ENCODE results near the gene CREB3L4. TPM values are rescaled to one million over a fixed set of nuclear protein-coding genes. Genes with fewer than 3 reads are reported as not detected.
A peak's percentile ranks its signal among the peaks of the same experiment; 100 is the strongest.

The CREB3L4 gene
- total RNA-seq, 1 experiment from 2014 or later = 58.2 TPM

DNA sequence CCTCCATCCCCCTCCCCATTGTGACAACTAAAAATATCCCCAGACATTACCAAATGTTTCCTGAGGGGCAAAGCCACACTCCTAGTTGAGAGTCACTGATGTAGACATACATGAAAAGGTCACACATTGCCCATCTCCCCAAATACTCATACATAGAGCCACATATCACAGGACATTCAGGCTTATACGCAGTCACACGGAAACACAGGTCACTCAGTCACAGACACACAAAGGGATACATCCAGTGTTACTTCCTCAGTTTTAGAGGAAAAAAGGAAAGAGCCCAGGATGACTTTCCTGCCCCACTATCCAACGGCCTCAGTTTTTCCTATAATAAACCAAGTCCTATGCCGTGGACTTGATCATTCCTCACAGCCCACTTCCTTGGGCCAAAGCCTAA, 6.3 kb upstream of the CREB3L4 start:
- Histone ChIP-seq H3K4me3 (ENCODE audit: insufficient read depth, low read depth, low read length) (peak overlapping the region; percentile 98), H3K27me3 (ENCODE audit: control insufficient read depth, insufficient read depth, low read length) (no peaks in the 10 kb centered on the region), H3K36me3 (replicated peaks; ENCODE audit: control insufficient read depth, insufficient read depth, low read length) (peaks cover 24% of the 10 kb centered on the region)
- no peak for DNase-seq

DNA sequence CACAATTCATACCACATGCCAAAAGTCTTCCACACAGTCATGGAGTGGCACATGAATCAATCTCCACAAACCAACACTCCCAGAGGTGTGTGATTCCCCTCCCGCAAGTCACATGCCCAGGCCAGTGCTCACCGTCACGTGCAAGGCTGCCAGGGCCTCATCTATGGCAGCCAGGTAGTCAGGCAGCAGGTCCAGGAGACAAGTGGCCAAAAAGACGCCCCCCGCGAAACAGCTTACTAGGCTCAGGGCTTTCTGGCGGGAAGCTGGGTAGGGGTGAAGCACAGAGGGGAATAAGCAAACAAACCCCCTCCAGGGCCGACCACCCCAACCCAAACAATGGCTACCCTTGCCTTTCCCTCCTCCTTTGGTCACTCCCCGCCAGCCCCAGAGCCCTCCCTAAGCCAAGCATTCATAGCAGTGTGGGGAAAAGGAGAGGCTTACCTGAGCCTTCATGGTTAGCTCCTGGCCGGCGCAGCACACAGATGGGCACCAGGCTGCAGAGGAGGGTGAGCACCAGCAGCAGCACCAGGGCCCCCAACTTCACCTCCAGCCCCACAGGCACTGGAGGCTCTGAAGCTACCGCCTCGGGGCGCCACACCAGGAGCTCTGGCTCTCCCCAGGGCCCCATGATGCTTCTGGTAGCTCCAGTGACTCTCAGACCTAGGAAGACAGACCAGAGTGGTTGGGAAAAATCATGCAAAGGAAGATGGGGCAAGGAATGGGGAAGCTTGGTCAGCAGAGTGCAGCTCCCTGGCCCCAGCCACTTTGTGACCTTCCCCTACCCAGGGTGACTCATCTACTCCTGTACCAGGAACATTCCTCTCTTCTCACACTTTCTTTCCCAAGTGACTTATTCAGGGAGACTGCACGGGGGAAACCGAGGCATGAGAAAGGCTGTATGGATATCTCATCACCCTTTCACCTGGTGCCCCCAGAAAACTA, 5.3 kb upstream of the CREB3L4 start:
- peak overlapping the region; percentile 98 for H3K4me3 ChIP-seq (ENCODE audit: insufficient read depth, low read depth, low read length)
- peak; percentile 60 for DNase-seq
- no peaks in the 10 kb centered on the region for H3K27me3 ChIP-seq (ENCODE audit: control insufficient read depth, insufficient read depth, low read length)
- peaks cover 24% of the 10 kb centered on the region for H3K36me3 ChIP-seq (replicated peaks; ENCODE audit: control insufficient read depth, insufficient read depth, low read length)

DNA sequence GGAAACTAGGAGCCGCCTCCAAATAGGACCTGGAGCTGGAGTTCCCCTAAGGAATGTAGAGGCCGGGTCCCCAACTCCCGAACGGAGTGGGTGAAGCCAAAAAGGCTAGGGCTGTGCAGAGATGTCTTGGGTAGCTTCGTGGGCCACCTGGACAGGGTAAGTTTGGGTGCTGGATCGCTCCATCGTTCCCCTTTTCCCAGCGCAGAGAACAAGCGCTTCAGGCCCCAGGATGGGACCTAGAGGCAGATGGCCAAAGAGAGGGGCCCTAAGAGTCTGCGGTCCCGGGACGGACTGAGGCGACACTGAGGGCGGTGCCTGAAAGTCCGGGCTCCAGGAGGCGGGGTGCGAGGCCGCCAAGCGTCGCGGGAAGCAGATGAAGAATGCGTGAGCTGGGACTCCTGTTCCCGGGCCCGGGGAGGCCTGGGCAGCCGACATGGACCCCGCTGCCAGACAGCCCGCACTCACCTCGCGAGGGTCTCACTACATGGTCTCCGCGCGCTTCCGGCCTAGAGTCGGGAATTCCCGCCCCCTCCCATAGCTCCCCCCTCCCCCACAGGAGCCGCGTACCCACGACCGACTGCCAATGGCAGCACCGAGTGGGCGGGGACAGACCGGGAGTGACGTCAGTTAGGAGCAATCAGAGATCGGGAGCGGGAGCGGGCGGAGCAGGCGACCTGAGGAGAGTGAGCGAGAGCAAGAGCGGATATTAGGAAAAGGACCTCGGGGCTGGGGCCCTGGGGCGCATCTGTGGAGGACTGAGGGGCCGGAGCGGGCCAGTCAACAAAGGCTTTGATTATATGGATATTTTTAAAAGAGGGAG, 4.5 kb upstream of the CREB3L4 start, which contains the start of gene SLC39A1:
Gene SLC39A1, minus strand, starts transcription at position 508 of the 820 bp plus-strand sequence. CDS start 822 bp downstream, outside the sequence.
- DNase-seq = peak; percentile 98
- Histone ChIP-seq H3K27me3 (ENCODE audit: control insufficient read depth, insufficient read depth, low read length) (no peaks in the 10 kb centered on the region), H3K36me3 (replicated peaks; ENCODE audit: control insufficient read depth, insufficient read depth, low read length) (peaks cover 24% of the 10 kb centered on the region), H3K4me3 (ENCODE audit: insufficient read depth, low read depth, low read length) (peak within 1 kb of the TSS; percentile 98)

- no peaks in the 10 kb centered on the region for H3K27me3 ChIP-seq (ENCODE audit: control insufficient read depth, insufficient read depth, low read length)
- peak overlapping the region; percentile 53 for H3K4me3 ChIP-seq (ENCODE audit: insufficient read depth, low read depth, low read length)
- peaks cover 24% of the 10 kb centered on the region for H3K36me3 ChIP-seq (replicated peaks; ENCODE audit: control insufficient read depth, insufficient read depth, low read length)
- peak; percentile 86 for DNase-seq
These were observed 3.8 kb upstream of the CREB3L4 start for GRCh38 chr1:153963850-153964331.

DNA sequence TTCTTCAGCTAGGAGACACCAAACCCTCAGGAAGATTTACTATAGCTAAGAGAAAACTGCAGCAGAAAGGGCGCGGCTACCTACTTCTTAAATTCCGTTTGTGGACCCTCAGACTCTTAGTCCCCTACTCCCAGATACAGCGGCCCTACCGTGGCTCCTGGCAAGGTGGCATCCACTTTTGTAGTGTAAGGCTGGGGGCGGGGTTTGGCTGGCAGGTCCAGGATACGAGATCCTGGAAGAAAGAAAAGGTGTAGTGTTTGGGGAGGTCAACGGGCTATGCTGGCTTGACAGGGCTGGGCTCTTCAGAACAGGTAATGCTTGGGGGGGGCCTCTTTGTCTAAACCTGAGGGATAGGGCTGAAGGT, 280 bp downstream of the CREB3L4 start:
- no peaks in the 10 kb centered on the region for H3K27me3 ChIP-seq (ENCODE audit: control insufficient read depth, insufficient read depth, low read length)
- peak overlapping the region; percentile 69 for H3K4me3 ChIP-seq (ENCODE audit: insufficient read depth, low read depth, low read length)
- peak; percentile 55 for DNase-seq
- no peaks in the 10 kb centered on the region; the same call in 1 of the 2 replicates for H3K36me3 ChIP-seq (replicated peaks; ENCODE audit: control insufficient read depth, insufficient read depth, low read length)

DNA sequence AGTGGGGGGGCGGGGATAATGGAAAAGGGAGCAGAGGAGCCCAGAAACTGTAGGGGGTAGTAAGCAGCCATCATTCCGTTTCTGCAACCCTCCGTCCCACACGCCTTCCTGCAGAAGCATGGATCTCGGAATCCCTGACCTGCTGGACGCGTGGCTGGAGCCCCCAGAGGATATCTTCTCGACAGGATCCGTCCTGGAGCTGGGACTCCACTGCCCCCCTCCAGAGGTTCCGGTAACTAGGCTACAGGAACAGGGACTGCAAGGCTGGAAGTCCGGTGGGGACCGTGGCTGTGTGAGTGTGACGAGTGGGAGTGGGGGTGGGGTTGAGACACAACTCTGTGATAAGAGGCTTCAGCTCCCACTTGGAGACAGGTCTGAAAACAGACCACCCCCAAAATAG, 706 bp downstream of the CREB3L4 start:
- peak overlapping the region; percentile 69 for H3K4me3 ChIP-seq (ENCODE audit: insufficient read depth, low read depth, low read length)
- no peaks in the 10 kb centered on the region for H3K27me3 ChIP-seq (ENCODE audit: control insufficient read depth, insufficient read depth, low read length)
- no peaks in the 10 kb centered on the region; the same call in 1 of the 2 replicates for H3K36me3 ChIP-seq (replicated peaks; ENCODE audit: control insufficient read depth, insufficient read depth, low read length)
- DNase-seq = no peak

- DNase-seq = no peak
- no peak overlapping the region for H3K4me3 ChIP-seq (ENCODE audit: insufficient read depth, low read depth, low read length)
- no peaks in the 10 kb centered on the region for H3K27me3 ChIP-seq (ENCODE audit: control insufficient read depth, insufficient read depth, low read length)
- peaks cover 4% of the 10 kb centered on the region for H3K36me3 ChIP-seq (replicated peaks; ENCODE audit: control insufficient read depth, insufficient read depth, low read length)
These were observed 1.3 kb downstream of the CREB3L4 start for GRCh38 chr1:153968972-153969371.

DNA sequence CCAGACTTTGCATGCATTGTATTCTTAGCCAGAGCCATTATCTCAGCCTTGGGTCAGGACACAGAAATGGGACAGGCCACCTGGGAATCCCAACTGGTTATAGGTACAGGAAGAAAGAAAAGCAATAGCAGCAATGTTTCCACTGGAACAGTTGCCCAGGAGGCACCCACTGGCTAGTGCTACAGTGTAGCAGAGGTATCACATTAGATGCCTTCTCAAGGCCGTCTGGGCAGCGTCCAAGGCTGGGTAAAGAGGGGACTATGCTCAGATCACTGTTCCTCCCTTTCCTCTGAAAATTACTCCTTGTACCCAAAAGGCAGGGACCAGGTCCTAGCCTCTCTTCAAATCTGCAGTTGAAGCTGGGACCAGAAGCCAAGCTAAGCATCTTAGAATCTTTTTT, 2.6 kb downstream of the CREB3L4 start:
- no peak for DNase-seq
- no peak overlapping the region for H3K4me3 ChIP-seq (ENCODE audit: insufficient read depth, low read depth, low read length)
- no peaks in the 10 kb centered on the region for H3K27me3 ChIP-seq (ENCODE audit: control insufficient read depth, insufficient read depth, low read length)
- H3K36me3 ChIP-seq (replicated peaks; ENCODE audit: control insufficient read depth, insufficient read depth, low read length) = peaks cover 9% of the 10 kb centered on the region

GRCh38 chr1:153973071-153973470, 5.4 kb downstream of the CREB3L4 start:
- DNase-seq = no peak
- Histone ChIP-seq H3K36me3 (replicated peaks; ENCODE audit: control insufficient read depth, insufficient read depth, low read length) (peaks cover 13% of the 10 kb centered on the region), H3K4me3 (ENCODE audit: insufficient read depth, low read depth, low read length) (no peak overlapping the region), H3K27me3 (ENCODE audit: control insufficient read depth, insufficient read depth, low read length) (no peaks in the 10 kb centered on the region)

- DNase-seq = no peak
- H3K36me3 ChIP-seq (replicated peaks; ENCODE audit: control insufficient read depth, insufficient read depth, low read length) = peaks cover 13% of the 10 kb centered on the region
- no peaks in the 10 kb centered on the region for H3K27me3 ChIP-seq (ENCODE audit: control insufficient read depth, insufficient read depth, low read length)
- H3K4me3 ChIP-seq (ENCODE audit: insufficient read depth, low read depth, low read length) = no peak overlapping the region
These were observed 5.8 kb downstream of the CREB3L4 start for GRCh38 chr1:153973525-153973924.

- peaks cover 15% of the 10 kb centered on the region for H3K36me3 ChIP-seq (replicated peaks; ENCODE audit: control insufficient read depth, insufficient read depth, low read length)
- H3K4me3 ChIP-seq (ENCODE audit: insufficient read depth, low read depth, low read length) = peak overlapping the region; percentile 97
- DNase-seq = no peak
- H3K27me3 ChIP-seq (ENCODE audit: control insufficient read depth, insufficient read depth, low read length) = no peaks in the 10 kb centered on the region
These were observed 9.1 kb downstream of the CREB3L4 start for GRCh38 chr1:153976819-153977249.

- H3K27me3 ChIP-seq (ENCODE audit: control insufficient read depth, insufficient read depth, low read length) = no peaks in the 10 kb centered on the region
- peaks cover 15% of the 10 kb centered on the region for H3K36me3 ChIP-seq (replicated peaks; ENCODE audit: control insufficient read depth, insufficient read depth, low read length)
- DNase-seq = peak; percentile 90
- H3K4me3 ChIP-seq (ENCODE audit: insufficient read depth, low read depth, low read length) = peak within 1 kb of the TSS; percentile 97
These were observed 9.8 kb downstream of the CREB3L4 start, which contains the start of gene JTB for GRCh38 chr1:153977250-153978240. Gene JTB, minus strand, starts transcription at chr1:153977674. Its CDS starts 422 bp downstream, at chr1:153977252.

DNA sequence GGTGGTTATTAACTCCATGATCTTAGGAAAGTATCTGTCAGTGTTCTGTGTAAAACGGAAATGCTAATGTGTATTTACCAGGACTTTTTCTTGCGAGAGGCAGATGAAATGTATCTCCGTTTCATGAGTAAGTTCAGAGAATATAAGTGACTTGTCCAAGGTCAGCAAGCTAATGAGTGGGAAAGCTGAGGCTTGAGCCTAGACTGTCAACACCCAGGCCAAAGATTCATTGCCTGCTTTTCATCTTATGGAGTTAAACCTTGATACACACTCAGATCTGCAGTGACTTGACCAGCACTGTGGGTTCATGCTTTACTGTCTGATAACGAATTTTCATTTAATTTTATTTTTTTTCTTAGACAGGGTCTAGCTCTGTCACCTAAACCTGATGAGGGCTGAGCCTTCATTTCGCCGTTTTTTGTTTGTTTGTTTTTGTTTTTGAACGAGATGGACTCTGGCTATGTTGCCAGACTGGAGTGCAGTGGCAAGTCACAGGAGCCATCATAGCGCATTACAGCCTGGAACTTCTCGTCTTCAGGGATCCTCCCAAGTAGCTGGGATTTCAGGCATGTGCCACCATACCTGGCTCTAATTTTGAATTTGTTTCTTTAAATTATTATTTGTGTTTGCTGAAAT, 10.7 kb downstream of the CREB3L4 start:
- no peaks in the 10 kb centered on the region for H3K27me3 ChIP-seq (ENCODE audit: control insufficient read depth, insufficient read depth, low read length)
- DNase-seq = no peak
- peaks cover 15% of the 10 kb centered on the region for H3K36me3 ChIP-seq (replicated peaks; ENCODE audit: control insufficient read depth, insufficient read depth, low read length)
- peak overlapping the region; percentile 97 for H3K4me3 ChIP-seq (ENCODE audit: insufficient read depth, low read depth, low read length)
